ENCODE data around the gene CPA1.

DNA sequence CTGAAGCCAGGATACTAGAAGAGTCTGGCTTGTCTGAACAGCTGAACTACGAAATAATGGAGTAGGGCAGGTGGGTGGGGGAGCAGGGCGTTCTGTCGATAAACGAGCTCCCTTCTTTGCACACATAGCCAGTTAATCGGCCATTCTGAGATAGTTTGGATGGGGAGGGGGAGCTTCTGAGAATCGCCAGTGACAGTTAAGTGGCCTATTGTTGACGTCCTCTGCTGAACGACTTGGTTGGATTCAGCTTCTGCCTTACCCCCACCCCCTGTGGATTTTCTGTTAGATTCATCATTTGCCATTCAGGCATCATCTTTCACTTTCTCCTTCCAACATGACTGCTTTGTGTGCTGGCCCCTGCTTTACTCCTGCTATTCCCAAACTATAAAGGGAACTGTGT is 35.2 kb upstream of the CPA1 start:
- TF ChIP-seq, protein P1, sequence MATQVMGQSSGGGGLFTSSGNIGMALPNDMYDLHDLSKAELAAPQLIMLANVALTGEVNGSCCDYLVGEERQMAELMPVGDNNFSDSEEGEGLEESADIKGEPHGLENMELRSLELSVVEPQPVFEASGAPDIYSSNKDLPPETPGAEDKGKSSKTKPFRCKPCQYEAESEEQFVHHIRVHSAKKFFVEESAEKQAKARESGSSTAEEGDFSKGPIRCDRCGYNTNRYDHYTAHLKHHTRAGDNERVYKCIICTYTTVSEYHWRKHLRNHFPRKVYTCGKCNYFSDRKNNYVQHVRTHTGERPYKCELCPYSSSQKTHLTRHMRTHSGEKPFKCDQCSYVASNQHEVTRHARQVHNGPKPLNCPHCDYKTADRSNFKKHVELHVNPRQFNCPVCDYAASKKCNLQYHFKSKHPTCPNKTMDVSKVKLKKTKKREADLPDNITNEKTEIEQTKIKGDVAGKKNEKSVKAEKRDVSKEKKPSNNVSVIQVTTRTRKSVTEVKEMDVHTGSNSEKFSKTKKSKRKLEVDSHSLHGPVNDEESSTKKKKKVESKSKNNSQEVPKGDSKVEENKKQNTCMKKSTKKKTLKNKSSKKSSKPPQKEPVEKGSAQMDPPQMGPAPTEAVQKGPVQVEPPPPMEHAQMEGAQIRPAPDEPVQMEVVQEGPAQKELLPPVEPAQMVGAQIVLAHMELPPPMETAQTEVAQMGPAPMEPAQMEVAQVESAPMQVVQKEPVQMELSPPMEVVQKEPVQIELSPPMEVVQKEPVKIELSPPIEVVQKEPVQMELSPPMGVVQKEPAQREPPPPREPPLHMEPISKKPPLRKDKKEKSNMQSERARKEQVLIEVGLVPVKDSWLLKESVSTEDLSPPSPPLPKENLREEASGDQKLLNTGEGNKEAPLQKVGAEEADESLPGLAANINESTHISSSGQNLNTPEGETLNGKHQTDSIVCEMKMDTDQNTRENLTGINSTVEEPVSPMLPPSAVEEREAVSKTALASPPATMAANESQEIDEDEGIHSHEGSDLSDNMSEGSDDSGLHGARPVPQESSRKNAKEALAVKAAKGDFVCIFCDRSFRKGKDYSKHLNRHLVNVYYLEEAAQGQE (IDR thresholded peaks at IDR 0.05; ENCODE audit: insufficient replicate concordance, low read depth), result no peak
- TF ChIP-seq, protein P2, sequence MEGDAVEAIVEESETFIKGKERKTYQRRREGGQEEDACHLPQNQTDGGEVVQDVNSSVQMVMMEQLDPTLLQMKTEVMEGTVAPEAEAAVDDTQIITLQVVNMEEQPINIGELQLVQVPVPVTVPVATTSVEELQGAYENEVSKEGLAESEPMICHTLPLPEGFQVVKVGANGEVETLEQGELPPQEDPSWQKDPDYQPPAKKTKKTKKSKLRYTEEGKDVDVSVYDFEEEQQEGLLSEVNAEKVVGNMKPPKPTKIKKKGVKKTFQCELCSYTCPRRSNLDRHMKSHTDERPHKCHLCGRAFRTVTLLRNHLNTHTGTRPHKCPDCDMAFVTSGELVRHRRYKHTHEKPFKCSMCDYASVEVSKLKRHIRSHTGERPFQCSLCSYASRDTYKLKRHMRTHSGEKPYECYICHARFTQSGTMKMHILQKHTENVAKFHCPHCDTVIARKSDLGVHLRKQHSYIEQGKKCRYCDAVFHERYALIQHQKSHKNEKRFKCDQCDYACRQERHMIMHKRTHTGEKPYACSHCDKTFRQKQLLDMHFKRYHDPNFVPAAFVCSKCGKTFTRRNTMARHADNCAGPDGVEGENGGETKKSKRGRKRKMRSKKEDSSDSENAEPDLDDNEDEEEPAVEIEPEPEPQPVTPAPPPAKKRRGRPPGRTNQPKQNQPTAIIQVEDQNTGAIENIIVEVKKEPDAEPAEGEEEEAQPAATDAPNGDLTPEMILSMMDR (IDR thresholded peaks at IDR 0.05; ENCODE audit: insufficient read depth, low read length), result no peak
- no peak for TF ChIP-seq POLR2AphosphoS5 (IDR thresholded peaks at IDR 0.05; ENCODE audit: low read depth)

Measured in HL-60 (cell line).